ENCODE measurements around the gene ATXN7L2. TPM values are rescaled to one million over a fixed set of nuclear protein-coding genes. Genes with fewer than 3 reads are reported as not detected.

The ATXN7L2 gene
- total and polyA plus RNA-seq, 10 of the 15 experiments (the other 5 are each of a cell fraction or from before 2014, with no cell fraction given), result 0.27 to 7.4 (median 4.9) TPM

DNA sequence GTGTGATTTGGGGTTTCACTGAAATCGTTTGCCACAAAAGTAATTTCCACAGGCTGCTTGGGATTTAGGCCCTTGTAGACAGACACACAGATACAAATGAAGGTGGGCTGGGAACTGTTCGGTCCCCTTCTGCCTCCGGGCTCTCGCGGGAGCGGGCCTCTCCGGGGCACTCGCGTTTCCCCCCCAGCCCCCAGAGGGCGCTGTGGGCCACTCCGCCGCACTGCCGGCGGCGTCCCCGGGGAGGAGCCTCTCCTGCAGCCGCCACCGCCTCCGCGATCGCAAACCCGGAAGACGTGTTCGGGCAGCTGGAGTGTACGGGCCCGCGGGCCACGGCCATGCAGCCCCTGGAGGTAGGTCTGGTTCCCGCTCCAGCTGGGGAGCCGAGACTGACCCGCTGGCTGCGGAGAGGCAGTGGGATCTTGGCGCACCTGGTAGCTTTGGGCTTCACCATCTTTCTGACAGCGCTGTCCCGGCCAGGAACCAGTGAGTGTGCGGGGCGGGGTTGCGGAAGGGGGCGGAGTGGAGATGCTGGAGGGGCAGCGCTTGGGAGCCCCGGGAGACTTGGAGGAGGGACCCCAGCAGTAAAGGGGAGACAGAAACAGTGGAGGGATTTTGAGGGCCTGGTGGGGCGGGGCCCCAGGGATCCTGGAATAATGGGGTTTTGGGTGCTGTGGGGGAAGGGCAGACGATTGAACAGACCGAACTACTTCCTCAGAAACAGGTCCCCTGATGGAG is 10.3 kb downstream of the ATXN7L2 start, which contains the start of gene CYB561D1 (continued):
- 0 out of 2 replicates have a peak, but pooled peaks have one; percentile 36 for TF ChIP-seq ZNF24 (IDR thresholded peaks at IDR 0.05)
- TF ChIP-seq CBX3 (IDR thresholded peaks at IDR 0.05; ENCODE audit: borderline replicate concordance, low read depth), result no peak
- TF ChIP-seq IKZF2 (IDR thresholded peaks at IDR 0.05), result peak in 1 of 2 experiments; percentile 41; a peak in 1 of 4 replicates
- TF ChIP-seq KAT2A (conservative IDR thresholded peaks at IDR 0.05; ENCODE audit: control insufficient read depth, low read depth, low read length), result no peak
- TF ChIP-seq SREBF2 (IDR thresholded peaks at IDR 0.05; ENCODE audit: low read length), result no peak
- no peak for TF ChIP-seq ZNF687 (IDR thresholded peaks at IDR 0.05)
- peak; percentile 62 for TF ChIP-seq YY1 (IDR thresholded peaks at IDR 0.05; ENCODE audit: low read depth, low read length)
- TF ChIP-seq CREB1 (IDR thresholded peaks at IDR 0.05; ENCODE audit: low read depth), result no peak; the same call in 1 of the 2 replicates
- TF ChIP-seq, protein P1, sequence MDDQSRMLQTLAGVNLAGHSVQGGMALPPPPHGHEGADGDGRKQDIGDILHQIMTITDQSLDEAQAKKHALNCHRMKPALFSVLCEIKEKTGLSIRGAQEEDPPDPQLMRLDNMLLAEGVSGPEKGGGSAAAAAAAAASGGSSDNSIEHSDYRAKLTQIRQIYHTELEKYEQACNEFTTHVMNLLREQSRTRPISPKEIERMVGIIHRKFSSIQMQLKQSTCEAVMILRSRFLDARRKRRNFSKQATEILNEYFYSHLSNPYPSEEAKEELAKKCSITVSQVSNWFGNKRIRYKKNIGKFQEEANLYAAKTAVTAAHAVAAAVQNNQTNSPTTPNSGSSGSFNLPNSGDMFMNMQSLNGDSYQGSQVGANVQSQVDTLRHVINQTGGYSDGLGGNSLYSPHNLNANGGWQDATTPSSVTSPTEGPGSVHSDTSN (IDR thresholded peaks at IDR 0.05; ENCODE audit: insufficient replicate concordance, low read depth, low read length), result no peak
- TF ChIP-seq ETV6 (conservative IDR thresholded peaks at IDR 0.05 in 1 of 2, IDR thresholded peaks at IDR 0.05 in 1 of 2; ENCODE audit: borderline replicate concordance in 1 of 2, low read depth in 1 of 2), result no peak
- no peak for TF ChIP-seq SRF (IDR thresholded peaks at IDR 0.05; ENCODE audit: low read depth in 2 of 2, low read length in 2 of 2)
- TF ChIP-seq ZNF217 (IDR thresholded peaks at IDR 0.05), result no peak
- no peak for TF ChIP-seq RBBP5 (conservative IDR thresholded peaks at IDR 0.05)
- no peak for TF ChIP-seq NRF1 (conservative IDR thresholded peaks at IDR 0.05; ENCODE audit: low read depth, low read length)
- no peak; the same call in 1 of the 2 replicates for TF ChIP-seq SMAD5 (IDR thresholded peaks at IDR 0.05; ENCODE audit: low read depth)
- TF ChIP-seq NKRF (conservative IDR thresholded peaks at IDR 0.05), result peak; percentile 97
- 0 out of 2 replicates have a peak, but pooled peaks have one; percentile 83 for TF ChIP-seq STAT1 (conservative IDR thresholded peaks at IDR 0.05)
- TF ChIP-seq MAX (IDR thresholded peaks at IDR 0.05; ENCODE audit: low read depth, low read length), result peak; percentile 63; the same call in 1 of the 2 replicates
- TF ChIP-seq ZBTB11 (CRISPR knock-in tag; IDR thresholded peaks at IDR 0.05), result no peak

Data from GM12878 (cell line).